ENCODE results near the gene TRERF1. TPM values are rescaled to one million over a fixed set of nuclear protein-coding genes. Genes with fewer than 3 reads are reported as not detected.
A peak's percentile ranks its signal among the peaks of the same experiment; 100 is the strongest.

Gene TRERF1
- total RNA-seq, 1 experiment from 2014 or later: 14.5 TPM

- intact Hi-C loops (cut with micrococcal nuclease; ENCODE audit: unreplicated experiment): no loop called here
- CTCF ChIA-PET: no interaction called here
- no peaks in the 10 kb centered on the region for H3K79me2 ChIP-seq (ENCODE audit: low read depth)
- H3K27ac ChIP-seq: no peak overlapping the region
- no peak overlapping the region for H2AFZ ChIP-seq
- no peaks in the 10 kb centered on the region for H3K9me3 ChIP-seq (ENCODE audit: insufficient read depth, low read depth)
- no peaks in the 10 kb centered on the region for H3K27me3 ChIP-seq (ENCODE audit: insufficient read depth, low read depth)
- no peaks in the 10 kb centered on the region for H4K20me1 ChIP-seq (ENCODE audit: insufficient read depth)
- no peaks in the 10 kb centered on the region for H3K9me2 ChIP-seq (ENCODE audit: insufficient read depth)
- no peak for DNase-seq
- no TSS peak for BruUV-seq (replicated peaks)
- no peak overlapping the region for H3K4me3 ChIP-seq
- no peaks in the 10 kb centered on the region for H3K4me1 ChIP-seq (replicated peaks; ENCODE audit: insufficient read depth)
- no peak overlapping the region for H3K4me2 ChIP-seq
- no peaks in the 10 kb centered on the region for H3F3A ChIP-seq (ENCODE audit: insufficient read depth, low read depth)
- no peaks in the 10 kb centered on the region for H3K36me3 ChIP-seq (ENCODE audit: low read depth)
- POLR2A ChIA-PET (ENCODE audit: unreplicated experiment): no interaction called here
- TF ChIP-seq CTCF (conservative IDR thresholded peaks at IDR 0.05) (no peak), EZH2 (IDR thresholded peaks at IDR 0.05; ENCODE audit: low read depth) (no peak)
Measured at GRCh38 chr6:42493914-42494539, 42.3 kb upstream of the TRERF1 start.

DNA sequence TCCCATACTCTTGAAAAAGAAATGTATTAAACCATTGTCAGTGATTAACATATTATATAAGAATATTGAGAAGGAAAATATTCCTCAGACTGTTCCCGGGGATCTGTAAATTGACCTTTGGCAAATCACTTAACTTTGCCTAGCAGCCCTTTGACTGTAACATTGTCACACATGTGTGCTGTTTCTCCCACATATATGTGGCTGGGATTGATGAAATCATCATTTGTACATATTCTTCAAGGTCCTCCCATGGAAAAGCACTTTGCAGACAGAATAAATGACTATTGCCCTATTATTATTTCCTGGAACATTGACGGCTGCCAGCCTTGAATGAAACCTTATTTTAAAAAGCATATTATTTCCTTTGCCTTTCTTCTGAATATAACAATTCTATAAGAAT lies 36.4 kb upstream of the TRERF1 start:
- POLR2A ChIA-PET (ENCODE audit: unreplicated experiment): no interaction called here

DNA sequence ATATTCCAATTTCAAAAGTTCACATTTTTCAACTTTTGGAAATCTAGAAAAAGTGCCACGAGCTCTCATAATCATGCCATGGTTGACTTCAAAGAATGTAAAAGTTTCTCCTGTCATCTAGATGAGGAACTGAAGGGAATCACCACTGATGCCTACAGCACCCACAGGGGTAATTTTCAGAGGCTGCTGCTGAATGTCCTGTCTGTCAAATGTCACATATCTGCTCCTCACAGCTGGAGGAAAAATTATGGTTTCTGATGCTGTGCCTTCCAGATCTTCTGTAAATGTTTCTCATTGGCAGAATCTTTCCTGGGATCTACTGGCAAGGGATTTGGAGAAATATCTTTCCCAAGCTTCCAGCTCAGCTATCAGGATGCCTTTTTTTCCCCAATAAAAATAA lies 32.5 kb upstream of the TRERF1 start:
- H3K27me3 ChIP-seq (ENCODE audit: insufficient read depth, low read depth): no peaks in the 10 kb centered on the region
- H3K9me3 ChIP-seq (ENCODE audit: insufficient read depth, low read depth): no peaks in the 10 kb centered on the region
- no peaks in the 10 kb centered on the region for H4K20me1 ChIP-seq (ENCODE audit: insufficient read depth)
- no peak overlapping the region for H3K27ac ChIP-seq
- no peak for DNase-seq
- H3K9me2 ChIP-seq (ENCODE audit: insufficient read depth): no peaks in the 10 kb centered on the region
- H3K36me3 ChIP-seq (ENCODE audit: low read depth): no peaks in the 10 kb centered on the region
- no peaks in the 10 kb centered on the region for H3K4me1 ChIP-seq (replicated peaks; ENCODE audit: insufficient read depth)
- no peak for TF ChIP-seq EZH2 (IDR thresholded peaks at IDR 0.05; ENCODE audit: low read depth)
- no peak for TF ChIP-seq CTCF (conservative IDR thresholded peaks at IDR 0.05)
- intact Hi-C loops (cut with micrococcal nuclease; ENCODE audit: unreplicated experiment): no loop called here
- H3K4me2 ChIP-seq: no peak overlapping the region
- BruUV-seq (replicated peaks): no TSS peak
- ChIA-PET CTCF (interaction anchor here (0.6 kb wide), 1 partner anchor 51 kb away, joined by 11 read pairs; no protein-coding TSS in a partner anchor), POLR2A (ENCODE audit: unreplicated experiment) (no interaction called here)
- no peaks in the 10 kb centered on the region for H3K79me2 ChIP-seq (ENCODE audit: low read depth)
- peak overlapping the region; percentile 40; the same call in 1 of the 2 replicates for H2AFZ ChIP-seq
- no peaks in the 10 kb centered on the region for H3F3A ChIP-seq (ENCODE audit: insufficient read depth, low read depth)
- H3K4me3 ChIP-seq: no peak overlapping the region

More for the DNA sequence above, 36.4 kb upstream of the TRERF1 start:
- H3K27ac ChIP-seq: no peak overlapping the region
- H3K4me3 ChIP-seq: no peak overlapping the region
- no peaks in the 10 kb centered on the region for H3K9me2 ChIP-seq (ENCODE audit: insufficient read depth)
- intact Hi-C loops (cut with micrococcal nuclease; ENCODE audit: unreplicated experiment): no loop called here
- no peaks in the 10 kb centered on the region for H3F3A ChIP-seq (ENCODE audit: insufficient read depth, low read depth)
- CTCF ChIA-PET: no interaction called here
- no peaks in the 10 kb centered on the region for H3K79me2 ChIP-seq (ENCODE audit: low read depth)
- DNase-seq: no peak
- no peak overlapping the region for H3K4me2 ChIP-seq
- no peaks in the 10 kb centered on the region for H3K27me3 ChIP-seq (ENCODE audit: insufficient read depth, low read depth)
- no TSS peak for BruUV-seq (replicated peaks)
- H3K9me3 ChIP-seq (ENCODE audit: insufficient read depth, low read depth): no peaks in the 10 kb centered on the region
- TF ChIP-seq CTCF (conservative IDR thresholded peaks at IDR 0.05) (no peak), EZH2 (IDR thresholded peaks at IDR 0.05; ENCODE audit: low read depth) (no peak)
- H3K36me3 ChIP-seq (ENCODE audit: low read depth): no peaks in the 10 kb centered on the region
- H2AFZ ChIP-seq: no peak overlapping the region
- no peaks in the 10 kb centered on the region for H3K4me1 ChIP-seq (replicated peaks; ENCODE audit: insufficient read depth)
- H4K20me1 ChIP-seq (ENCODE audit: insufficient read depth): no peaks in the 10 kb centered on the region
